ENCODE results near the gene HIGD1B. TPM values are rescaled to one million over a fixed set of nuclear protein-coding genes. Genes with fewer than 3 reads are reported as not detected.

HIGD1B gene
- total and polyA plus RNA-seq, 10 of the 15 experiments (the other 5 are each of a cell fraction or from before 2014, with no cell fraction given): 1.0 TPM; not detected in 9

DNA sequence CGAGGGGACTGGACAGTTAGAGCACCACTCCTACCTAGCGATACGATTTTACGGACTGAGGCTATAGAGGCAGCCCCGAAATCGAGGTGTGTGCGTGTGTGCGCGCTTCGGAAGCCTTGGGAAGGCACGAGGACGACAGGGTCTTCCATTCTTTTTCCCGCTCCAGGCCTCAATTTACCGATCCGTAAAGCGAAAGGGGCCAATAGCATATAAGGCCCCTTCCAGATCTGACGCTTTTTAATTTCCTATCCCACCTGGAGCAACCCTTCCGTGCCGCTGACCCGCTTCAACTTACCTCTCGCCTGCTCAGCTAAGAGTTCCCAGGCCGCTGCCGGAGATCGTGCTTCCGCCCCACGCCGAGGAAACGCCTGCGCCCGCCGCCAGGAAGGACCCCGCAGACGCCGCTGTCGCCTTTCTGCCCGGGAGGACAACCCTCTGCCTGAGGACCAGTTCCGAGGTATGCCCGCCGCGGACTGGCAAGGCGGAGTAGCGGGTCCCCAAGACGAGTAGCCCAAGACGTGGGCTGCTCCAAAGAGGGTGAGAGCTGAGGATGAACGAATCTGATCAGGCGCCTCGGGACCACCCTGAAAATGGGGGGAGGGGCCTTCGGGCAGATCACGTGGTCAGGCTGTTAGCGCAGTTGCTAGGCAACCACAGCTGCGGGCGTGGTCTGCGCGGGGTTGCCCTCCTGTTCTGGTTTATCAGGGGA, 51.5 kb downstream of the HIGD1B start, which contains the start of gene EFTUD2 (continued):
- no peak for TF ChIP-seq REST (IDR thresholded peaks at IDR 0.05; ENCODE audit: low read depth, low read length)
- TF ChIP-seq NBN (IDR thresholded peaks at IDR 0.05): peak; percentile 98
- TF ChIP-seq USF1 (IDR thresholded peaks at IDR 0.05; ENCODE audit: borderline replicate concordance, extremely low read length, insufficient read depth, low read depth, low read length): peak; percentile 96
- no peak for TF ChIP-seq SUZ12 (IDR thresholded peaks at IDR 0.05; ENCODE audit: unreplicated experiment)
- no peak for TF ChIP-seq CTCF (IDR thresholded peaks at IDR 0.05 in 2 of 3, conservative IDR thresholded peaks at IDR 0.05 in 1 of 3; ENCODE audit: control insufficient read depth in 2 of 3, extremely low read depth in 1 of 3, insufficient read depth in 1 of 3, low read depth in 3 of 3, low read length in 3 of 3)
- TF ChIP-seq PKNOX1 (IDR thresholded peaks at IDR 0.05): peak; percentile 54
- TF ChIP-seq MYB (IDR thresholded peaks at IDR 0.05; ENCODE audit: borderline replicate concordance, low read depth, low read length): peak; percentile 99
- TF ChIP-seq POLR2AphosphoS5 (IDR thresholded peaks at IDR 0.05; ENCODE audit: low read length): peak; percentile 95
- TF ChIP-seq HDAC2 (IDR thresholded peaks at IDR 0.05): no peak
- no peak for TF ChIP-seq ZNF384 (IDR thresholded peaks at IDR 0.05; ENCODE audit: borderline replicate concordance, low read depth, low read length)
- TF ChIP-seq EED (IDR thresholded peaks at IDR 0.05; ENCODE audit: low read depth): no peak
- TF ChIP-seq POU2F2 (IDR thresholded peaks at IDR 0.05; ENCODE audit: borderline replicate concordance, low read depth, low read length): peak; percentile 58; the same call in 2 of the 3 replicates
- TF ChIP-seq SIX5 (IDR thresholded peaks at IDR 0.05; ENCODE audit: low read depth, low read length, severe bottlenecking): peak; percentile 71
- peak; percentile 81; the same call in 1 of the 2 replicates for TF ChIP-seq POLR2AphosphoS2 (IDR thresholded peaks at IDR 0.05; ENCODE audit: low read depth, low read length)
- TF ChIP-seq E2F8 (IDR thresholded peaks at IDR 0.05; ENCODE audit: low read depth, partially characterized antibody): peak; percentile 78
- peak; percentile 78 for TF ChIP-seq TARDBP (IDR thresholded peaks at IDR 0.05; ENCODE audit: borderline replicate concordance)
- no peak for TF ChIP-seq ZBED1 (IDR thresholded peaks at IDR 0.05; ENCODE audit: borderline replicate concordance)

Measured in GM12878 (cell line).